ENCODE data around the gene UBALD1.

Gene UBALD1

GRCh38 chr16:4615384-4616046 is 827 bp upstream of the UBALD1 start:
- peak overlapping the region; percentile 70 for H3K4me3 ChIP-seq (ENCODE audit: low read depth, low read length)
- DNase-seq (ENCODE audit: low read depth): no peak
- TF ChIP-seq CTCF (IDR thresholded peaks at IDR 0.05; ENCODE audit: insufficient read depth, low read depth, low read length, missing control alignments): no peak

- peak overlapping the region; percentile 70 for H3K4me3 ChIP-seq (ENCODE audit: low read depth, low read length)
- peak; percentile 69 for DNase-seq (ENCODE audit: low read depth)
- TF ChIP-seq CTCF (IDR thresholded peaks at IDR 0.05; ENCODE audit: insufficient read depth, low read depth, low read length, missing control alignments): no peak
Measured at GRCh38 chr16:4613636-4614570, 785 bp downstream of the UBALD1 start.

- no peak for DNase-seq (ENCODE audit: low read depth)
- TF ChIP-seq CTCF (IDR thresholded peaks at IDR 0.05; ENCODE audit: insufficient read depth, low read depth, low read length, missing control alignments): no peak
- H3K4me3 ChIP-seq (ENCODE audit: low read depth, low read length): peak overlapping the region; percentile 70
Measured at GRCh38 chr16:4612977-4613635, 1.6 kb downstream of the UBALD1 start.

- no peak for TF ChIP-seq CTCF (IDR thresholded peaks at IDR 0.05; ENCODE audit: insufficient read depth, low read depth, low read length, missing control alignments)
- no peak overlapping the region for H3K4me3 ChIP-seq (ENCODE audit: low read depth, low read length)
- DNase-seq (ENCODE audit: low read depth): no peak
Measured at GRCh38 chr16:4612474-4612931, 2.2 kb downstream of the UBALD1 start.

GRCh38 chr16:4611337-4612021 is 3.2 kb downstream of the UBALD1 start:
- no peak for TF ChIP-seq CTCF (IDR thresholded peaks at IDR 0.05; ENCODE audit: insufficient read depth, low read depth, low read length, missing control alignments)
- no peak overlapping the region for H3K4me3 ChIP-seq (ENCODE audit: low read depth, low read length)
- DNase-seq (ENCODE audit: low read depth): no peak

All from GM12865 (cell line).